Measurements from ENCODE around the gene C20orf173.

The C20orf173 gene

GRCh38 chr20:35508493-35509218, 20.8 kb downstream of the C20orf173 start:
- no peak for DNase-seq (ENCODE audit: low read depth in 4 of 4, low spot score in 1 of 4)

- DNase-seq (ENCODE audit: low read depth in 4 of 4, low spot score in 1 of 4): no peak
Observed at GRCh38 chr20:35506872-35507638, 22.4 kb downstream of the C20orf173 start.

GRCh38 chr20:35506179-35506578, 23.3 kb downstream of the C20orf173 start:
- no peak for DNase-seq (ENCODE audit: low read depth in 4 of 4, low spot score in 1 of 4)

GRCh38 chr20:35504751-35505150, 24.7 kb downstream of the C20orf173 start:
- no peak for DNase-seq (ENCODE audit: low read depth in 4 of 4, low spot score in 1 of 4)

GRCh38 chr20:35503841-35504561, 25.5 kb downstream of the C20orf173 start:
- no peak for DNase-seq (ENCODE audit: low read depth in 4 of 4, low spot score in 1 of 4)

- DNase-seq (ENCODE audit: low read depth in 4 of 4, low spot score in 1 of 4): no peak
Observed at GRCh38 chr20:35503281-35503680, 26.2 kb downstream of the C20orf173 start.

- no peak for DNase-seq (ENCODE audit: low read depth in 4 of 4, low spot score in 1 of 4)
Observed at GRCh38 chr20:35502352-35502751, 27.1 kb downstream of the C20orf173 start.

GRCh38 chr20:35499271-35499670, 30.2 kb downstream of the C20orf173 start:
- no peak for DNase-seq (ENCODE audit: low read depth in 4 of 4, low spot score in 1 of 4)

- DNase-seq (ENCODE audit: low read depth in 4 of 4, low spot score in 1 of 4): no peak
Observed at GRCh38 chr20:35497780-35498189, 31.7 kb downstream of the C20orf173 start.

- DNase-seq (ENCODE audit: low read depth in 4 of 4, low spot score in 1 of 4): no peak
Observed at GRCh38 chr20:35497320-35497719, 32.1 kb downstream of the C20orf173 start.

- DNase-seq (ENCODE audit: low read depth in 4 of 4, low spot score in 1 of 4): no peak
Observed at GRCh38 chr20:35496481-35496880, 33.0 kb downstream of the C20orf173 start.

GRCh38 chr20:35492352-35492751, 37.1 kb downstream of the C20orf173 start:
- no peak for DNase-seq (ENCODE audit: low read depth in 4 of 4, low spot score in 1 of 4)

- DNase-seq (ENCODE audit: low read depth in 4 of 4, low spot score in 1 of 4): no peak
Observed at GRCh38 chr20:35491823-35492222, 37.6 kb downstream of the C20orf173 start.

GRCh38 chr20:35490736-35491181, 38.7 kb downstream of the C20orf173 start:
- peak in 3 of 4 experiments; percentile 15 to 36 (median 29) for DNase-seq (ENCODE audit: low read depth in 4 of 4, low spot score in 1 of 4)

- DNase-seq (ENCODE audit: low read depth in 4 of 4, low spot score in 1 of 4): no peak
Observed at GRCh38 chr20:35489717-35490116, 39.7 kb downstream of the C20orf173 start.

GRCh38 chr20:35487479-35487878, 42.0 kb downstream of the C20orf173 start:
- no peak for DNase-seq (ENCODE audit: low read depth in 4 of 4, low spot score in 1 of 4)

GRCh38 chr20:35479798-35480197, 49.7 kb downstream of the C20orf173 start:
- no peak for DNase-seq (ENCODE audit: low read depth in 4 of 4, low spot score in 1 of 4)

- DNase-seq (ENCODE audit: low read depth in 4 of 4, low spot score in 1 of 4): no peak
Observed at GRCh38 chr20:35478804-35479472, 50.5 kb downstream of the C20orf173 start.

Measured in stimulated activated CD4-positive, alpha-beta T cell treated with anti-CD3 and anti-CD28 coated beads, Interleukin-1b, Interleukin-23, amount 100 ng/mL, for 24 hours (primary cell).